ENCODE data around the gene HSP90AA1.
A peak's percentile ranks its signal among the peaks of the same experiment; 100 is the strongest.
"Not testable (repeated sequence)": the region's sequence is repeated elsewhere in the genome, so short reads cannot be mapped to it uniquely, and the experiment has no call there.

HSP90AA1 gene

DNA sequence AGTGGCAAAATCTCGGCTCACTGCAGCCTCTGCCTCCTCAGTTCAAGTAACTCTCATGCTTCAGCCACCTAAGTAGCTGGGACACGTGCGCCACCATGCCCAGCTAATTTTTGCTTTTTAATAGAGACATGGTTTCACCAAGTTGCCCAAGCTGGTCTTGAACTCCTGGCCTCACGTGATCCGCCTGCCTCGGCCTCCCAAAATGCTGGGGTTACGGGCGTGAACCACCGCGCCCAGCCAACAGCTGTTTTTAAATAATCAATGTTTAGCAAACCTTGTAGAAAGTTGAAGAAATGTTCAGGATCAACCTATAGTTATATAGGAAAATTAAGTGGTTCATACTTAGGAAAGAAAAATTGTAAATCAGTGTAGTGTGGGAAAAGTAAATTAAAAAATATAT lies 6.0 kb upstream of the HSP90AA1 start:
- Histone ChIP-seq H3K4me1 (ENCODE audit: control insufficient read depth, insufficient read depth, low read length, poor library complexity, severe bottlenecking) (peaks cover 18% of the 10 kb centered on the region), H3K36me3 (ENCODE audit: control insufficient read depth, insufficient read depth, low read length) (no peaks in the 10 kb centered on the region), H3K27ac (ENCODE audit: low read depth, low read length, severe bottlenecking) (no peak overlapping the region), H3K4me3 (ENCODE audit: extremely low read depth, insufficient read depth, low read length, poor library complexity, severe bottlenecking) (no peak overlapping the region), H3K9me3 (ENCODE audit: control insufficient read depth, low read length) (no peaks in the 10 kb centered on the region)
- WGBS, 2 experiments (ENCODE audit: insufficient coverage in 2 of 2), result 86 to 98% methylated on average over 5 to 6 of the region's 10 CpGs

DNA sequence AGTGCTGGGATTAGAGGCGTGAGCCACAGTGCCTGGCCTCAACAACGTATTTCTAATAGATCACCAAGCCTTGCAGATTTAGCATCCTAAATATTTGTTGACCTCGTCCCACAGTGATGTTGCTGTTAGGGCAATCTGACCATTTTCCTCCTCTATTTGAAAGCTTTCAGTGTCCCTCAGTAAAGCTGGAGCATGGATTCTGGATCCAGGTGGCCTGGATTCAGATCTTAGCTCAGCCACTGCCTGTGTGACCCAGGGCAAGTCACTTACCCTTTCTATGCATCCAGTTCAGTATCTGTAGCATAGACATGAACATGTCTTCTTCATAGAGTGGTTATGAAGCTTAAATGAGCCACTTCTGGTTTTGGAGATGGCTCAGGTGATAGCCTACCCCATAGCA lies 3.9 kb upstream of the HSP90AA1 start:
- no peak overlapping the region for H3K27ac ChIP-seq (ENCODE audit: low read depth, low read length, severe bottlenecking)
- peaks cover 5% of the 10 kb centered on the region for H3K36me3 ChIP-seq (ENCODE audit: control insufficient read depth, insufficient read depth, low read length)
- 88 to 91% methylated on average over 2 to 3 of the region's 3 CpGs for WGBS, 2 experiments (ENCODE audit: insufficient coverage in 2 of 2)
- H3K4me3 ChIP-seq (ENCODE audit: extremely low read depth, insufficient read depth, low read length, poor library complexity, severe bottlenecking), result no peak overlapping the region
- H3K9me3 ChIP-seq (ENCODE audit: control insufficient read depth, low read length), result no peaks in the 10 kb centered on the region
- peaks cover 10% of the 10 kb centered on the region for H3K4me1 ChIP-seq (ENCODE audit: control insufficient read depth, insufficient read depth, low read length, poor library complexity, severe bottlenecking)

DNA sequence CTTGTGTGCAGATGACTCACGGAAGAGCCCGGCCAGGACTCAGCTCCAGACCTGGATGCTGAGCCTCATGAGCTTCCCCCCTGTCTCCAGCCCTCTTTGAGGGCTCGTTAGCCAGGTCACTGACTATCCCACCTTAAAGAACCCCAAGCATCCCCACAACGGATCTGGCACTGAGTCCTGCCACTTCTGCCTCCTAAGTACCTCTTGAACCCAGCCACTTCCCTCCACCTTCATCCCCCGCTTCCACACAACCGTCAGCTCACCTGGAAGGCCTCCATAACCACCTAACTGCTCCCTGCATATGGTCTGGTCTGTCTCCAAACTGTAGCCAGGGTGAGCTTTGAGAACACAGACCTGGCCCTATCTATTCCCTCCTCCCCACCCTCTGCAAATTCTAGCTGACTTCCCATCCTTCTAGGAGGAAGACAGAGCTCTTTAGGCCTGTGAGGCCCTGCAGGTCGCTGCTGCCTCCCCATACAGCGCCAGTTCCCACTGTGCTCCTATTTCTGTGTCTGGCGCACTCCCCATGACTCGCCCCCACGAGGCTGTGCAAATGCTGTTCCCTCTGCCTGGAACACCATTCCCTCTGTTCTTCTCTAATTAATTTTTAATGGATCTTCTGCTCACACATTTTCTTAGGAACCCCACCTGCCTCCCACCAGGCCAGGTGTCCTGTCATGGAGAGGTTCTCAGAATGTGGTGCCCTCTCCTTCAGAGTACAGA lies 2.9 kb upstream of the HSP90AA1 start:
- peaks cover 14% of the 10 kb centered on the region for H3K36me3 ChIP-seq (ENCODE audit: control insufficient read depth, insufficient read depth, low read length)
- WGBS, 2 experiments (ENCODE audit: insufficient coverage in 2 of 2), result 92 to 94% methylated on average over 11 of the region's 11 CpGs
- no peak overlapping the region for H3K27ac ChIP-seq (ENCODE audit: low read depth, low read length, severe bottlenecking)
- no peak overlapping the region for H3K4me3 ChIP-seq (ENCODE audit: extremely low read depth, insufficient read depth, low read length, poor library complexity, severe bottlenecking)
- H3K4me1 ChIP-seq (ENCODE audit: control insufficient read depth, insufficient read depth, low read length, poor library complexity, severe bottlenecking), result peaks cover 13% of the 10 kb centered on the region
- no peaks in the 10 kb centered on the region for H3K9me3 ChIP-seq (ENCODE audit: control insufficient read depth, low read length)

DNA sequence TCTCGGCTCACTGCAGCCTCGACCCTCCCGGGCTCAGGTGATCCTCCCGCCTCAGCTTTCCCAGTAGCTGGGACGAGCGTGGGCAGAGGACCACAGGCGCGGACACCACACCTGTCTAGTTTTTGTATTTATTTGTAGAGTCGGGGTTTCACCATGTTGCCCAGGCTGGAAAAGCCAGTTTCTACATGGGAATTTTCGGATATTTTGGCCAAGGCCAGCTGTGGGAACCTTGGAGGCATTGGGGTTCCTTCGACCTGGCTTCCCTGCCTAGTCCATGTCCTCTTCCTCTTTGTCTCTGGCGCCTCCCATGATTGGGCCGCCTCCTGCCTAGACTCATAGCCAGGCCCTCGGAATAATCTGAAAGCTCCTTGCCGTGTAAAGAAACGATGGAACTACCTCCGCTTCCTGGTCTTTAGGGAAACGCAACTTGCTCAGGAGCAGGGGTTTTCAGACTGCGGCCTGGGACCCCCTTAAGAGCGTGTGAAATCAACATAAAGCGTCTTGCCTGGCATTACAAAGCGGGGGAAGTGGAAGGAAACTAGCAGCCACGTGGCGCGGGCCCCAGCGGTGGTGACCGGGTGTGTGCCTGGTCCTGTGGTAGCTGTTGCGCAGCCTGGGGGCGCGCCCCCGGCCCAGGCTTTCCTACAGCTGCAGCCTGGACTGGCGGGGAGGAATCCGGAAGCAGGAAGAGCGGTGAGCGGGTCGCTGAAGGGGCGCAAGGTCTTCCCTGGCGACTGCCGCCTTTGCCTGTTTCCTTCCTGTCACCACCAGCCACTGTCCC lies 1.4 kb upstream of the HSP90AA1 start:
- H3K4me3 ChIP-seq (ENCODE audit: extremely low read depth, insufficient read depth, low read length, poor library complexity, severe bottlenecking), result peak overlapping the region; percentile 74
- H3K36me3 ChIP-seq (ENCODE audit: control insufficient read depth, insufficient read depth, low read length), result peaks cover 30% of the 10 kb centered on the region
- H3K9me3 ChIP-seq (ENCODE audit: control insufficient read depth, low read length), result no peaks in the 10 kb centered on the region
- H3K4me1 ChIP-seq (ENCODE audit: control insufficient read depth, insufficient read depth, low read length, poor library complexity, severe bottlenecking), result peaks cover 28% of the 10 kb centered on the region
- 83 to 84% methylated on average over 21 to 35 of the region's 39 CpGs for WGBS, 2 experiments (ENCODE audit: insufficient coverage in 2 of 2)
- peak overlapping the region; percentile 99 for H3K27ac ChIP-seq (ENCODE audit: low read depth, low read length, severe bottlenecking)

DNA sequence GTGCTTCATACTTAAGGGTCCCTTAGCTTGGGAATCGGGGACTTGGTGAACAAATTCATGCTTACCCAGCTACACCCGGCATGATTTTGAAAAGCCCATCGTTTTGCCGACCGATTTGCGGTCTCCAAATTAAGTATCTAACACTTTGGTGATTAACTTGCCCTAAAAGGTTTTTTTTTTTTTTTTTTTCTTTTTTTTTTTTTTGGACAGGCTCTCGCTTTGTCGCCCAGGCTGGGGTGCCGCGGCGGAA lies 843 bp upstream of the HSP90AA1 start:
- peak overlapping the region; percentile 74 for H3K4me3 ChIP-seq (ENCODE audit: extremely low read depth, insufficient read depth, low read length, poor library complexity, severe bottlenecking)
- H3K27ac ChIP-seq (ENCODE audit: low read depth, low read length, severe bottlenecking), result peak overlapping the region; percentile 99

DNA sequence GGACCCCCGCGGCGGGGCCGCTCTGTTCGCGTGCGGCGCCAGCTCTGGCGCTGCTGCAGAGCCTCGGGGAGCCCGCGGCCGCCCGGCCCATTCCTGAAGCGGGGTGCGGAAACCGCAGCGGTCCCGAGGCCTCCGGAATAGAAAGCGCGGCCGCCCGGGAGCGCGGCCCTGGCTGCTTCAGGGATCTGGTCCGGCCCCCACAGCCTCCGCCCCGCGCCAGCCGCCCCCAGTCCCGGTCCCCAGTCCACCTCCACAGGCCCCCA lies 204 bp downstream of the HSP90AA1 start:
- WGBS, 2 experiments (ENCODE audit: insufficient coverage in 2 of 2), result 0 to 2% methylated on average over 12 to 17 of the region's 32 CpGs
- no peaks in the 10 kb centered on the region for H3K9me3 ChIP-seq (ENCODE audit: control insufficient read depth, low read length)
- peaks cover 45% of the 10 kb centered on the region for H3K36me3 ChIP-seq (ENCODE audit: control insufficient read depth, insufficient read depth, low read length)
- peak overlapping the region; percentile 99 for H3K27ac ChIP-seq (ENCODE audit: low read depth, low read length, severe bottlenecking)
- peak overlapping the region; percentile 74 for H3K4me3 ChIP-seq (ENCODE audit: extremely low read depth, insufficient read depth, low read length, poor library complexity, severe bottlenecking)
- peaks cover 28% of the 10 kb centered on the region for H3K4me1 ChIP-seq (ENCODE audit: control insufficient read depth, insufficient read depth, low read length, poor library complexity, severe bottlenecking)

More for the DNA sequence above, 843 bp upstream of the HSP90AA1 start:
- Histone ChIP-seq H3K4me1 (ENCODE audit: control insufficient read depth, insufficient read depth, low read length, poor library complexity, severe bottlenecking) (peaks cover 28% of the 10 kb centered on the region), H3K36me3 (ENCODE audit: control insufficient read depth, insufficient read depth, low read length) (peaks cover 35% of the 10 kb centered on the region), H3K9me3 (ENCODE audit: control insufficient read depth, low read length) (no peaks in the 10 kb centered on the region)
- 13 to 64% methylated on average over 3 to 7 of the region's 11 CpGs for WGBS, 2 experiments (ENCODE audit: insufficient coverage in 2 of 2)

DNA sequence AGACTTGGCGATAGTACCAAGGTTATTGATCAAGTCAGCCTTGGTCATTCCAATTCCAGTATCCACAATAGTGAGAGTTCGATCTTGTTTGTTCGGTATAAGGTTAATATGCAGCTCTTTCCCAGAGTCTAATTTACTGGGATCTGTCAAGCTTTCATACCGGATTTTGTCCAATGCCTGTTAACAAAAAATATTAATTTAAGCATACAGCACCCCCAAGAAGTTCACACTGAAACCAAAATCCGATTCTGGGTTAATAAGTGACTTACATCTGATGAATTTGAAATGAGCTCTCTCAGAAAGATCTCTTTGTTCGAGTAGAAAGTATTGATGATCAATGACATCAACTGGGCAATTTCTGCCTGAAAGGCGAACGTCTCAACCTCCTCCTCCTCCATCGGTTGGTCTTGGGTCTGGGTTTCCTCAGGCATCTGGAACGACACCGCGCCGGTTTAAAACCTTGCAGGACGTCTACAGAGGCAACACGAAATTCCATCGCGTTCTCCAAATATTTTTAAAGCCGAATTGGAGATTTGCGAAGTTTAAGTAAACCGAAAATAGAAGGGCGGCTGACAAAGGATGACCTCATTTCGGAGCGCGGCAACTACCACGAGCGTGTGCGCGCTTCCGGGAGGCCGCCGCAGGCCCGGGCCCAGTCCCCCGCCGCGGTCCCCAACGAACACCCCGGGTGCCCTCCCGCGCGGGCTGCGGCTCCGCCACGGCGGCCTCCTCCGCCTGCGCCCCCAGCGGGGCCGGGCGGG lies 716 bp downstream of the HSP90AA1 start:
- peaks cover 28% of the 10 kb centered on the region for H3K4me1 ChIP-seq (ENCODE audit: control insufficient read depth, insufficient read depth, low read length, poor library complexity, severe bottlenecking)
- H3K9me3 ChIP-seq (ENCODE audit: control insufficient read depth, low read length), result no peaks in the 10 kb centered on the region
- peak overlapping the region; percentile 99 for H3K27ac ChIP-seq (ENCODE audit: low read depth, low read length, severe bottlenecking)
- H3K4me3 ChIP-seq (ENCODE audit: extremely low read depth, insufficient read depth, low read length, poor library complexity, severe bottlenecking), result peak overlapping the region; percentile 74
- WGBS, 2 experiments (ENCODE audit: insufficient coverage in 2 of 2), result 1% methylated on average over 30 of the region's 49 CpGs
- H3K36me3 ChIP-seq (ENCODE audit: control insufficient read depth, insufficient read depth, low read length), result peaks cover 51% of the 10 kb centered on the region

DNA sequence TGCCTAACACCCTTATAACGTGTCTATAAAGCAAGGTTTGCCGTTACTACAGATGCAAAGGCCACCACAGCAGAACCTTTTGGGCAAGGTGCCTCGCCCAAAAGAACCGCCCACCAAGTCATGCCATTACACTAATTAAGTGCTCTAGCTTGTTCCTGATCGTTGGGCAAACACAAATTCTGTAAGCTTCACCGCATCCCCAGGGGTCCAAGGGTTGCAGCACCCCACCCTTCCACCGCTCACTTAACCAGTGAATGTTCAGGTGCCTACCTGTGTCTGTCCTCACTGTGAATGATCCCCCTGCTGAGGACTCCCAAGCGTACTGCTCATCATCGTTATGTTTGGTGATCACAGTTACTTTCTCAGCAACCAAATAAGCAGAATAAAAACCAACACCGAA lies 1.4 kb downstream of the HSP90AA1 start:
- H3K4me1 ChIP-seq (ENCODE audit: control insufficient read depth, insufficient read depth, low read length, poor library complexity, severe bottlenecking), result peaks cover 28% of the 10 kb centered on the region
- no peaks in the 10 kb centered on the region for H3K9me3 ChIP-seq (ENCODE audit: control insufficient read depth, low read length)
- H3K27ac ChIP-seq (ENCODE audit: low read depth, low read length, severe bottlenecking), result no peak overlapping the region
- H3K36me3 ChIP-seq (ENCODE audit: control insufficient read depth, insufficient read depth, low read length), result peaks cover 57% of the 10 kb centered on the region
- 58 to 63% methylated on average over 9 of the region's 10 CpGs for WGBS, 2 experiments (ENCODE audit: insufficient coverage in 2 of 2)
- H3K4me3 ChIP-seq (ENCODE audit: extremely low read depth, insufficient read depth, low read length, poor library complexity, severe bottlenecking), result peak overlapping the region; percentile 74

DNA sequence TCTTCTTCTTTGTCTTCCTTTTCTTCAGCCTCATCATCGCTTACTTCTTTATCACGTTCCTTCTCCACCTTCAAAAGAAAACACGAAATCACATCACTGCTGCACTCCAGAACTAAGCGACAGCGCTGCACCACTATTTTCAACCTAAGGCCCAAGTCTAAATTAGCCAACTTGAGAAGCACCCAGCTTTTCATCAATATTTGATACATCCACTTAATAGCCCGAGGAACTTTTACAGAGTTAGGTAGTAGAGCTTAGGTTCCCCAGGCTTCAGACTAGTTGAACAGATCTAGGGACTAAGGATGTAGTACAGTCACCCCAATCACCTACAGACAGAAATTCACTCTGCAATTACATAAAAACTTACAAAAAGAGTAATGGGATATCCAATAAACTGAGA lies 1.9 kb downstream of the HSP90AA1 start:
- Histone ChIP-seq H3K9me3 (ENCODE audit: control insufficient read depth, low read length) (no peaks in the 10 kb centered on the region), H3K36me3 (ENCODE audit: control insufficient read depth, insufficient read depth, low read length) (peaks cover 63% of the 10 kb centered on the region), H3K4me1 (ENCODE audit: control insufficient read depth, insufficient read depth, low read length, poor library complexity, severe bottlenecking) (peaks cover 28% of the 10 kb centered on the region), H3K4me3 (ENCODE audit: extremely low read depth, insufficient read depth, low read length, poor library complexity, severe bottlenecking) (peak overlapping the region; percentile 74), H3K27ac (ENCODE audit: low read depth, low read length, severe bottlenecking) (no peak overlapping the region)
- 94 to 97% methylated on average over 5 of the region's 6 CpGs for WGBS, 2 experiments (ENCODE audit: insufficient coverage in 2 of 2)

DNA sequence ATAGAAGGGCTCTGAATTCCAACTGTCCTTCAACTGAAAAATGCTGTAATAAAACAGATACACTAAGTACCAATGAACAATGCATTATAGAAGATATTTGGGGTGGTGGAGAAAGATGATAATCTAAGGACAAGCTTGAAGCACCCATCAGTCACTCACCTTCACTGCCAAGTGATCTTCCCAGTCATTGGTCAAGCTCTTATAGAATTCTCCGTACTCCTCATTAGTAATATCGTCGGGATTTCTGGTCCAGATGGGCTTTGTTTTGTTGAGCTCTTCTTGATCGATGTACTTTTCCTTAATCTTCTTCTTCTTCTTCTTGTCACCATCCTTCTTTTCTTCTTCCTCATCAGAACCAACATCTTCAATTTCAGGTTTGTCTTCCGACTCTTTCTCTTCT lies 2.3 kb downstream of the HSP90AA1 start:
- Histone ChIP-seq H3K4me3 (ENCODE audit: extremely low read depth, insufficient read depth, low read length, poor library complexity, severe bottlenecking) (peak overlapping the region; percentile 74), H3K4me1 (ENCODE audit: control insufficient read depth, insufficient read depth, low read length, poor library complexity, severe bottlenecking) (peaks cover 28% of the 10 kb centered on the region), H3K36me3 (ENCODE audit: control insufficient read depth, insufficient read depth, low read length) (peaks cover 67% of the 10 kb centered on the region)
- not testable (repeated sequence) for H3K27ac ChIP-seq (ENCODE audit: low read depth, low read length, severe bottlenecking); H3K9me3 ChIP-seq (ENCODE audit: control insufficient read depth, low read length)
- WGBS, 2 experiments (ENCODE audit: insufficient coverage in 2 of 2), result 92 to 97% methylated on average over 5 of the region's 5 CpGs
